Ovary (tissue), 9 donors: ENCODE measurements around the gene SOX6. TPM values are rescaled to one million over a fixed set of nuclear protein-coding genes. Genes with fewer than 3 reads are reported as not detected.

Source experiments
- DNase-seq, 5 donors: peaks; one replicate each; pipeline ENCODE4 v3.0.0-alpha.2; 2019 to 2020
- H3K27ac ChIP-seq, 2 donors: fragments of 200-600 bp; one replicate each; pipeline versions ENCODE4 v1.5.1 to v1.8.0; 2019 to 2022
- H3K27me3 ChIP-seq: fragments of 200-600 bp; one replicate; pipeline ENCODE4 v1.8.0; 2022
- H3K36me3 ChIP-seq: fragments of 200-600 bp; sonication (generic); one replicate; pipeline ENCODE4 v1.5.1; 2019
- H3K4me1 ChIP-seq: one replicate; pipeline ENCODE4 v1.8.1; 2013; ENCODE audit warnings: mild to moderate bottlenecking, moderate library complexity; ENCODE audit not compliant: insufficient read depth
- H3K4me3 ChIP-seq: fragments of 200-600 bp; sonication (generic); one replicate; pipeline ENCODE4 v1.5.1; 2017
- H3K9me3 ChIP-seq, 2 donors: fragments of 200-600 bp in 1 of 2; sonication (generic) in 1 of 2; one replicate each; pipeline versions ENCODE4 v1.5.1 to v1.8.1; 2013 to 2019; ENCODE audit warnings: mild to moderate bottlenecking in 1 of 2, moderate library complexity in 1 of 2
- CTCF ChIP-seq, 3 donors: fragments of 450-650 bp in 2 of 3; fragments of 200-600 bp in 1 of 3; IDR thresholded peaks; one replicate each; pipeline versions ENCODE4 v1.5.1 to v1.8.0; 2016 to 2022; ENCODE audit warnings: antibody characterized with exemption in 3 of 3, mild to moderate bottlenecking in 1 of 3
- EP300 ChIP-seq: sonication (generic); formaldehyde crosslinking; IDR thresholded peaks from one replicate; pipeline ENCODE4 v1.6.1; 2017; ENCODE audit warnings: antibody characterized with exemption
- POLR2A ChIP-seq: fragments of 450-650 bp; IDR thresholded peaks from one replicate; pipeline ENCODE4 v1.6.1; 2017; ENCODE audit warnings: antibody characterized with exemption, mild to moderate bottlenecking, moderate library complexity
- WGBS, 3 donors: extraction: QIAGEN DNeasy Blood & Tissue Kit in 1 of 3; methylation state at CpG; one replicate each; pipeline versions ENCODE4 v1.1.5 to v1.1.7; 2013 to 2017; 5-methylcytosine and 5-hydroxymethylcytosine counted together
- intact Hi-C, 4 donors: fragments of 100-400 bp; cut with DNase I; formaldehyde crosslinking; loops; one replicate each; pipeline versions ENCODE4 v1.11.0 to v1.15.1; 2022 to 2023
- polyA plus RNA-seq, 2 donors: library from polyadenylated mRNA; stranded (reverse); fragments of 200-250 nt in 1 of 2; fragments of 350-450 nt in 1 of 2; fragmentation: Illumina TruSeq in 1 of 2; extraction: RNeasy Lipid Tissue Mini Kit (QIAGEN cat#74804) in 1 of 2; gene quantifications; one replicate each; pipeline ENCODE4 v1.2.3, GENCODE V29; 2013 to 2014
- total RNA-seq, 7 donors: library from RNA; depleted of rRNA in 2 of 7; stranded (reverse); fragments of >200 nt in 2 of 7; fragmentation: NEBNext Ultra II Directional in 3 of 7; extraction: Animal tissue kit (Norgen Biotek cat#: 25700) in 3 of 7; gene quantifications; one replicate each; pipeline versions ENCODE4 v1.1.0 to v1.2.4, GENCODE V29; 2016 to 2023
- donor health status: DM: no; HTN: no; CAD: no; lungs with moderate emphysema.
- donor health status: DM: no; HTN: no; CAD: no.
- donor health status: Bipolar disorder and iron deficiency.
- donor health status: DM: yes; HTN: yes; CAD: no.
- donor health status: DM: no; HTN: no; CAD: no.
- donor health status: DM: yes; HTN: yes; CAD: no.

Gene SOX6
- total and polyA plus RNA-seq, 9 donors, result 0.61 to 29.4 (median 4.7) TPM

- 80 to 84% (median 84%) methylated on average over 7 of the region's 7 CpGs for WGBS, 3 donors
- no peaks in the 10 kb centered on the region for H3K9me3 ChIP-seq
- TF ChIP-seq EP300, result no peak
- no peak for TF ChIP-seq CTCF (IDR thresholded peaks at IDR 0.05)
- no peak for TF ChIP-seq POLR2A
- no peak overlapping the region for H3K27ac ChIP-seq
- H3K36me3 ChIP-seq, result no peaks in the 10 kb centered on the region
- no peak for DNase-seq
- no peak overlapping the region for H3K4me3 ChIP-seq
- H3K4me1 ChIP-seq, result no peaks in the 10 kb centered on the region
- H3K27me3 ChIP-seq, result no peaks in the 10 kb centered on the region
- intact Hi-C loops, result no loop called here
These were observed 270.0 kb downstream of the SOX6 start for GRCh38 chr11:16086229-16086819.

- no peak overlapping the region for H3K27ac ChIP-seq
- 90 to 93% (median 93%) methylated on average over 2 of the region's 2 CpGs for WGBS, 3 donors
These were observed 274.0 kb downstream of the SOX6 start for GRCh38 chr11:16082095-16083055.

GRCh38 chr11:16081382-16082094 is 274.8 kb downstream of the SOX6 start:
- intact Hi-C loops, result no loop called here
- H3K27ac ChIP-seq, result no peak overlapping the region
- no peaks in the 10 kb centered on the region for H3K4me1 ChIP-seq
- H3K27me3 ChIP-seq, result no peaks in the 10 kb centered on the region
- 76 to 81% (median 76%) methylated on average over 5 of the region's 5 CpGs for WGBS, 3 donors
- no peaks in the 10 kb centered on the region for H3K36me3 ChIP-seq
- H3K9me3 ChIP-seq, result no peaks in the 10 kb centered on the region
- no peak overlapping the region for H3K4me3 ChIP-seq
- TF ChIP-seq POLR2A (no peak), CTCF (IDR thresholded peaks at IDR 0.05) (no peak), EP300 (no peak)
- no peak for DNase-seq

More at GRCh38 chr11:16082095-16083055, 274.0 kb downstream of the SOX6 start:
- Histone ChIP-seq H3K4me1 (no peaks in the 10 kb centered on the region), H3K9me3 (no peaks in the 10 kb centered on the region), H3K4me3 (no peak overlapping the region), H3K36me3 (no peaks in the 10 kb centered on the region), H3K27me3 (no peaks in the 10 kb centered on the region)
- TF ChIP-seq CTCF (IDR thresholded peaks at IDR 0.05) (no peak), POLR2A (no peak), EP300 (no peak)
- DNase-seq, result no peak
- intact Hi-C loops, result no loop called here

GRCh38 chr11:16080688-16081381 is 275.5 kb downstream of the SOX6 start:
- 73 to 78% (median 73%) methylated on average over 4 of the region's 4 CpGs for WGBS, 3 donors
- no peak for DNase-seq
- no peaks in the 10 kb centered on the region for H3K9me3 ChIP-seq
- intact Hi-C loops, result no loop called here
- no peak overlapping the region for H3K27ac ChIP-seq
- H3K27me3 ChIP-seq, result no peaks in the 10 kb centered on the region
- no peak for TF ChIP-seq CTCF (IDR thresholded peaks at IDR 0.05)
- no peak for TF ChIP-seq EP300
- TF ChIP-seq POLR2A, result no peak
- no peaks in the 10 kb centered on the region for H3K36me3 ChIP-seq
- no peaks in the 10 kb centered on the region for H3K4me1 ChIP-seq
- H3K4me3 ChIP-seq, result no peak overlapping the region
